Mononuclear cell (primary cell): ENCODE data around the gene MT2A. TPM values are rescaled to one million over a fixed set of nuclear protein-coding genes. Genes with fewer than 3 reads are reported as not detected.
A peak's percentile ranks its signal among the peaks of the same experiment; 100 is the strongest.

Source experiments
- H3K27me3 ChIP-seq: 2 replicates; pipeline ENCODE4 v1.6.0; 2011; ENCODE audit warnings: low read length, control low read depth; ENCODE audit not compliant: insufficient read depth
- H3K4me1 ChIP-seq: 2 replicates; pipeline ENCODE4 v1.5.1; 2011; ENCODE audit warnings: mild to moderate bottlenecking, low read length, control low read depth; ENCODE audit not compliant: insufficient read depth
- H3K4me3 ChIP-seq: 2 replicates; pipeline ENCODE4 v1.5.1; 2011; ENCODE audit warnings: mild to moderate bottlenecking, low read length, moderate library complexity
- H3K9me3 ChIP-seq: 2 replicates; pipeline ENCODE4 v1.5.1; 2011; ENCODE audit warnings: low read depth, mild to moderate bottlenecking, control low read depth, low read length
- total RNA-seq: library from RNA; depleted of rRNA; stranded (reverse); fragments of >200 nt; gene quantifications from one replicate; pipeline ENCODE4 v1.2.3, GENCODE V29; 2012

The MT2A gene
- total RNA-seq, 1 donor = 10.9 TPM

DNA sequence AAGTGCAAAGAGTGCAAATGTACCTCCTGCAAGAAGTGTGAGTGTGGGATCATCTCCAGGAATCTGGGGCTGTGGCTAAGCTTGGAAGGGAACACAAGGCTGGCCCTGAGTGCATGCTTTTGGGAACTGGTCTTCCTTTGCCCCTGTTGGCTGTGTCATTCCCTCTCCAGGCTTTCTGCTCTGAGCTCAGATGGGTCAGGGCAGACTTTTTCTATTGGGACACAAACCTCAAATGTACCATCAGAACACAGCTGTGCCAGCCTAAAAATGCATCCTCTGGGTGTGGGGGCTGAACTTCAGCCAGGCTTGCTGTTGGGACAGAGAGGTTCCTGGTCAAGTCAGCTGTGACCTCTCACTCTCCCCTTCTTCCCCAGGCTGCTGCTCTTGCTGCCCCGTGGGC, 44.2 kb downstream of the MT2A start:
- H3K4me1 ChIP-seq = peaks cover 4% of the 10 kb centered on the region
- H3K4me3 ChIP-seq = no peak overlapping the region
- H3K9me3 ChIP-seq = no peaks in the 10 kb centered on the region
- H3K27me3 ChIP-seq = peaks cover 24% of the 10 kb centered on the region

DNA sequence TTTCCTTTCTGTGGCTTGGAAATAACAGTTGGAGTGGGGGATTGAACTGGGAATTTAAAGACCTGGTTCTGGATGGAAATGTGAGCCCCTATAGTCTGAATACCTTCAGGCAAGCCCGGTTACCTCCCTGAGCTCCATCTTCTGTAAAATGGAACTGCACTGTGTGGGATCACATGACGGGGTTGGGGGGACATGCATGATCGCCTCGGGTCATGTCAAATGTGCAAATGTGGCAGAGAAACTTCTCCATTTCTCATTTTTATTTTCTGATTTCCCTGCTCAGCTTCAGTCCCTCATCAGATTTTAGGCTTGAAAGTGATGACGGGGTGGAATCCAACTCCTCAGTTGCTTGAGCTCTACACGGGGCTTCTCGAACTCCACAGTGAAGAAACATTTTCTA, 44.8 kb downstream of the MT2A start:
- H3K9me3 ChIP-seq = no peaks in the 10 kb centered on the region

DNA sequence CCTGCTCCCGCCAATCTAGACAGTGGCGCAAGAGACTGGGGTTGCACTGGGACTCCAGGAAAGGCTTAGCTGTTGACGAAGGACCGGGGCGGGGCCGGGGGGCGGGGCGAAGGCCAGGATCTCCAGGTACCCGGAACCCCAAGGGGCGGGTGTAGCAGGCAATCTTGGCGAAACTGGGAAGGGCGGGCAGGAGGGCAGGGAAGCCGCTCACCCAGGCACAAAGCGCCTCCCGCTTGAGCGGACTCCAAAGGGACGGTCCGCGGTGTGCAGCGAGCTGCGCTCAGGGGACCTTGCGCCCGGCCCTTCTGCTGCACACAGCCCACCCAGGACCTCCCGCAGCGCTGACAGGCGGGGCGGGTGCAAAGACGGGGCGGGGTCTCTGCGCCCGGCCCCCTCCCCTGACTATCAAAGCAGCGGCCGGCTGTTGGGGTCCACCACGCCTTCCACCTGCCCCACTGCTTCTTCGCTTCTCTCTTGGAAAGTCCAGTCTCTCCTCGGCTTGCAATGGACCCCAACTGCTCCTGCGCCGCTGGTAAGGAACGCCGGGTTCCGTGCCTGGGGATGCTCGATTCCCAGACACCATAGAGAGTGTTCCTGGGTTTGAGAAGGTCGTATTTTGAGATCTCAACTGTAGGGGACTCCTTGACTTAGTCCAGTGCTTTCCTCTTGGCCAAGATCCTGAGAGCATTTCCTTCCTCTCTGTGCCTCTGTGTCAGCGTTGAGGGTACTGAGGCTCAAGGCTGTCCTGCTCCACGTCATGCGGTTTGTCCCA, 49.4 kb downstream of the MT2A start, which contains the start of gene MT1F:
TSS of gene MT1F (plus strand) at position 405 of the 772 bp plus-strand sequence. CDS start at position 505, 100 bp downstream.
- Histone ChIP-seq H3K27me3 (peaks cover 8% of the 10 kb centered on the region), H3K4me3 (peak within 1 kb of the TSS; percentile 56), H3K4me1 (peaks cover 17% of the 10 kb centered on the region), H3K9me3 (no peaks in the 10 kb centered on the region)

More for the DNA sequence above, 44.8 kb downstream of the MT2A start:
- H3K4me1 ChIP-seq = peaks cover 8% of the 10 kb centered on the region
- H3K27me3 ChIP-seq = peaks cover 18% of the 10 kb centered on the region
- H3K4me3 ChIP-seq = no peak overlapping the region

DNA sequence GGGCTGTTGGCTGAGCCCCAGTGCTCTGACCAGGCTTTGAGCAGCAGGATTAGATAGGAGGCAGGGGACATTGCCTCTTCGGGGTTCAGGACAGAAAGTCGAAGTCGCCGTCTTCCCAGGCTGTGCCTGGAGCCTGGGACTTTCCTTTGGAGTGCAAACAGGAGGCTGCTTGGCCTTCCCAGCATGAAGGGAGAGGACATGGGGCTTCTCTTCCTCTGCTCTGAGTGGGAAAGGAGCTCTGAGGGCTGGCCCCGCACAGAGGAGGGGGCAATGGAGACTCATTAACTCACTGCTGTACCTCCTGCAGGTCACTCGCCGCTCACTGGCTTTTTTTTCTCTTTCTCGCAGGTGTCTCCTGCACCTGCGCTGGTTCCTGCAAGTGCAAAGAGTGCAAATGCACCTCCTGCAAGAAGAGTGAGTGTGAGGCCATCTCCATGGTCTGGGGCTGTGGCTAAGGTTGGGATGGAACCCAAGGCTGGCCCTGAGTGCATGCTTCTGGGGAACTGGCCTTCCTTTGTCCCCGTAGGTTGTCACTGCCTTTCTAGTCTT, 50.0 kb downstream of the MT2A start:
- peaks cover 13% of the 10 kb centered on the region for H3K27me3 ChIP-seq
- H3K4me1 ChIP-seq = peaks cover 17% of the 10 kb centered on the region
- H3K9me3 ChIP-seq = no peaks in the 10 kb centered on the region
- peak overlapping the region; percentile 56 for H3K4me3 ChIP-seq

Other genes starting within 250 kb of the MT2A start
- gene AMFR, start 183.0 kb upstream of the MT2A start, total RNA-seq = 193 TPM
- 67.6 TPM for gene NUDT21, start 157.3 kb upstream of the MT2A start, total RNA-seq
- gene OGFOD1, start 157.0 kb upstream of the MT2A start, total RNA-seq = 20.6 TPM
- 36.7 TPM for gene BBS2, start 88.6 kb upstream of the MT2A start, total RNA-seq
- not detected for gene MT4, start 43.5 kb upstream of the MT2A start, total RNA-seq
- gene MT3, start 19.1 kb upstream of the MT2A start, total RNA-seq = 0.31 TPM
- 1.7 TPM for gene MT1E, start 17.2 kb downstream of the MT2A start, total RNA-seq
- gene MT1M, start 24.1 kb downstream of the MT2A start, total RNA-seq = not detected
- not detected for gene MT1A, start 30.1 kb downstream of the MT2A start, total RNA-seq
- gene MT1B, start 43.3 kb downstream of the MT2A start, total RNA-seq = not detected
- 3.3 TPM for gene MT1F, start 49.4 kb downstream of the MT2A start, total RNA-seq
- gene MT1G, start 59.5 kb downstream of the MT2A start, total RNA-seq = not detected
- not detected for gene MT1H, start 61.2 kb downstream of the MT2A start, total RNA-seq
- 28.8 TPM for gene MT1X, start 73.9 kb downstream of the MT2A start, total RNA-seq
- 51.1 TPM for gene NUP93, start 121.5 kb downstream of the MT2A start, total RNA-seq